AG04450 (cell line): Measurements from ENCODE around the gene HARS1. TPM values are rescaled to one million over a fixed set of nuclear protein-coding genes. Genes with fewer than 3 reads are reported as not detected.

ENCODE experiments used
- CTCF ChIA-PET: fragments of 300-600, 350-600 bp; formaldehyde crosslinking; extraction: SDS; loops from one replicate; lab custom pipeline; 2022; ENCODE audit warnings: antibody characterized with exemption, inconsistent platforms; lab: Charles Lee
- POLR2A ChIA-PET: fragments of 350-600 bp; formaldehyde crosslinking; extraction: SDS; loops from one replicate; lab custom pipeline; 2021; ENCODE audit warnings: antibody characterized with exemption, inconsistent platforms; lab: Yijun Ruan, JAX
- DNase-seq: peaks from one replicate; pipeline ENCODE4 v3.0.0-alpha.2; 2011; ENCODE audit warnings: low read depth, low spot score
- H3K27ac ChIP-seq: one replicate; pipeline ENCODE4 v1.5.1; 2012; ENCODE audit warnings: low read depth, low read length, control low read depth
- H3K27me3 ChIP-seq: one replicate; pipeline ENCODE4 v1.6.0; 2012; ENCODE audit warnings: low read length; ENCODE audit not compliant: control insufficient read depth, insufficient read depth
- H3K4me3 ChIP-seq: 2 replicates; pipeline ENCODE4 v1.5.1; 2011; ENCODE audit warnings: mild to moderate bottlenecking, low read depth, low read length, control low read depth
- H3K9me3 ChIP-seq: 2 replicates; pipeline ENCODE4 v1.5.1; 2012; ENCODE audit warnings: low read length; ENCODE audit not compliant: control insufficient read depth, insufficient read depth
- CTCF ChIP-seq: IDR thresholded peaks from 2 replicates; pipeline ENCODE4 v1.5.1; 2011; ENCODE audit warnings: low read depth, low read length, control low read depth, inconsistent platforms
- polyA plus RNA-seq: library from polyadenylated mRNA; depleted of rRNA; stranded (reverse); fragments of >200 nt; gene quantifications from 2 replicates; pipeline ENCODE4 v1.2.3, GENCODE V29; 2011

Gene HARS1
- polyA plus RNA-seq, 1 experiment = 98.8 TPM

- Histone ChIP-seq H3K27ac (no peak within 1 kb of the TSS), H3K27me3 (peaks cover 21% of the 10 kb centered on the region), H3K9me3 (peaks cover 8% of the 10 kb centered on the region), H3K4me3 (peak within 1 kb of the TSS; percentile 60)
- ChIA-PET CTCF (interaction anchor here (0.8 to 2.2 kb wide), 5 partner anchors 58 to 281 kb away, joined by 3 to 6 read pairs (median 4); partner anchors contain the start of genes EIF4EBP3 and SRA1), POLR2A (interaction anchor here (0.9 to 1.1 kb wide), 3 partner anchors 15 to 69 kb away, joined by 3 to 13 read pairs (median 3); partner anchors contain the start of genes IK and NDUFA2)
- no peak for DNase-seq
- no peak for TF ChIP-seq CTCF
These were observed 58.1 kb downstream of the HARS1 start, which contains the start of gene CD14 for GRCh38 chr5:140633021-140633471. Gene CD14 (minus strand): TSS chr5:140633175. CDS start chr5:140633071, 104 bp downstream.

DNA sequence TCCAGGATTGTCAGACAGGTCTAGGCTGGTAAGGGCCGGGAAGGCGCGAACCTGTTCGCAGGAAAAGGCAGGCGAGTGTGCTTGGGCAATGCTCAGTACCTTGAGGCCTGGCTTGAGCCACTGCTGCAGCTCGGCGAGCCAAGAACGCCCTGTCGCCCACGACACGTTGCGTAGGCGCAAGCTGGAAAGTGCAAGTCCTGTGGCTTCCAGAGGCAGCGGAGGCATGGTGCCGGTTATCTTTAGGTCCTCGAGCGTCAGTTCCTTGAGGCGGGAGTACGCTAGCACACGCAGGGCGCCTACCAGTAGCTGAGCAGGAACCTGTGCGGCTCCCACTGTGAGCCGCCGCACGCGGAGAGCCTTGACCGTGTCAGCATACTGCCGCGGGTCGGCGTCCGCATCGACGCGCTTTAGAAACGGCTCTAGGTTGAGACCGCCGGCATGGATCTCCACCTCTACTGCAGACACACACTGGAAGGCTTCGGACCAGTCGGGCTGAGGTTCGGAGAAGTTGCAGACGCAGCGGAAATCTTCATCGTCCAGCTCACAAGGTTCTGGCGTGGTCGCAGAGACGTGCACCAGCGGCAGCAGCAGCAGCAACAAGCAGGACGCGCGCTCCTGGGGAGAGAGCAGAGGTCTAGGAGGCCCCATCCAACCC lies 58.7 kb downstream of the HARS1 start:
- CTCF ChIA-PET = interaction anchor here (0.8 to 1.2 kb wide), 4 partner anchors 75 to 281 kb away, joined by 3 to 6 read pairs (median 4); partner anchors contain the start of genes EIF4EBP3 and SRA1
- Histone ChIP-seq H3K4me3 (peak overlapping the region; percentile 60), H3K27ac (no peak overlapping the region)

GRCh38 chr5:140631831-140632365 lies 59.3 kb downstream of the HARS1 start:
- no peak overlapping the region for H3K27ac ChIP-seq
- peak overlapping the region; percentile 60 for H3K4me3 ChIP-seq
- ChIA-PET CTCF (interaction anchor here (1.1 to 1.2 kb wide), 2 partner anchors 258 to 280 kb away, joined by 4 to 6 read pairs; no protein-coding TSS in a partner anchor), POLR2A (interaction anchor here (1.1 kb wide), 1 partner anchor 68 kb away, joined by 13 read pairs; no protein-coding TSS in a partner anchor)
- H3K27me3 ChIP-seq = peaks cover 21% of the 10 kb centered on the region
- TF ChIP-seq CTCF = no peak
- H3K9me3 ChIP-seq = peaks cover 10% of the 10 kb centered on the region
- no peak for DNase-seq

More for the DNA sequence above, 58.7 kb downstream of the HARS1 start:
- POLR2A ChIA-PET = interaction anchor here (0.9 to 1.1 kb wide), 3 partner anchors 15 to 69 kb away, joined by 3 to 13 read pairs (median 3); partner anchors contain the start of genes IK and NDUFA2
- H3K27me3 ChIP-seq = peaks cover 21% of the 10 kb centered on the region
- DNase-seq = no peak
- TF ChIP-seq CTCF = no peak
- H3K9me3 ChIP-seq = peaks cover 10% of the 10 kb centered on the region

- ChIA-PET CTCF (no interaction called here), POLR2A (no interaction called here)
- no peak for TF ChIP-seq CTCF
- H3K27ac ChIP-seq = no peak overlapping the region
- peaks cover 21% of the 10 kb centered on the region for H3K27me3 ChIP-seq
- no peak overlapping the region for H3K4me3 ChIP-seq
- DNase-seq = no peak
- H3K9me3 ChIP-seq = peaks cover 10% of the 10 kb centered on the region
These were observed 60.1 kb downstream of the HARS1 start for GRCh38 chr5:140631036-140631417.
